Rectal smooth muscle tissue (tissue), 1 donor: ENCODE results near the gene CYP11A1.

Source experiments
- H3K27ac ChIP-seq: one replicate; pipeline ENCODE4 v1.7.0; 2013; ENCODE audit warnings: low read depth, low read length, inconsistent platforms
- H3K27me3 ChIP-seq: one replicate; pipeline ENCODE4 v1.7.0; 2013; ENCODE audit warnings: low read length; ENCODE audit not compliant: control insufficient read depth, insufficient read depth
- H3K36me3 ChIP-seq: one replicate; pipeline ENCODE4 v1.7.0; 2013; ENCODE audit warnings: low read length; ENCODE audit not compliant: control insufficient read depth, insufficient read depth
- H3K4me1 ChIP-seq: one replicate; pipeline ENCODE4 v1.7.0; 2013; ENCODE audit warnings: low read length; ENCODE audit not compliant: control insufficient read depth, insufficient read depth
- H3K4me3 ChIP-seq: one replicate; pipeline ENCODE4 v1.7.0; 2013; ENCODE audit warnings: low read length
- H3K9ac ChIP-seq: one replicate; pipeline ENCODE4 v1.7.0; 2013; ENCODE audit warnings: low read length

CYP11A1 gene

DNA sequence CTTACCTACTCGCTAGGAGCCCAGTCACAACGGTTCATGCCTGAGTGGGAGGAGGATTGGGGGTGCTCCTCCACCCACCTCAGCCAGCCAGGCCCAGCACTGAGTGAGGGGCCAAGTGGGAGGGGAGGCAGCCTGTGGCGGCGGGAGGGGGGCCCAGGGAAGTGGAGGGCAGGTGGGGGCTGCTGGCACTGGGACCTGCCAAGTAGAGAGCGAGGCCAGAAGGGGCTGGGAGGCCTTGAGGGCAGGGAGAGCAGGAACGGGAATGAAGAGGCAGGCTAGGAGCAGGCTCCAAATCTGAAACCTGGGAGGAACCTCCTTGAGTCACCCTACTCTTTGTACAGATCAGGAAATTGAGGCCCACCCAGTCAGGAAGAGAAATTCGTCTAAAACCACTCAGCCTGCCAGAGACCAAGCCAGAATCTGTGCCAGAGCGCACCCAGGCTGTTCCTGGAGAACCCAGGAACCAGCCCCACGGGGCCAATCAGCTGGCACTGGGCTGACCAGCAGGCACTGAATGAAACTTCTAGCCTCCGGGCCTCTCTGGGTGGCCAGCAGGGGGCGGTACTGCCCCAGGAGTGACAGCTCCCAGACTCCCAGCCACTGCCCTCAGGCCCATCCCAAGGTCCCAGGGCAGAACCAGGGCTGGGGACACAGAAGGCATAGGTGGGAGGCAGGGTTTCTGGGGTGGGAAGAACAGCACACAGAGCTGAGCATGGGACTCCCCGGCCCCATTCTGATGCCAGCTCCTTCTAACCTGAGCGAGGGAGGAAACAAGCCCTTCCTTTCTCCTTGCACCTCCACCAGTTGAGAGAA, 14.8 kb upstream of the CYP11A1 start:
- H3K36me3 ChIP-seq: no peaks in the 10 kb centered on the region
- no peak overlapping the region for H3K4me3 ChIP-seq
- H3K27ac ChIP-seq: no peak overlapping the region
- H3K4me1 ChIP-seq: no peaks in the 10 kb centered on the region
- no peaks in the 10 kb centered on the region for H3K27me3 ChIP-seq
- H3K9ac ChIP-seq: no peak overlapping the region

DNA sequence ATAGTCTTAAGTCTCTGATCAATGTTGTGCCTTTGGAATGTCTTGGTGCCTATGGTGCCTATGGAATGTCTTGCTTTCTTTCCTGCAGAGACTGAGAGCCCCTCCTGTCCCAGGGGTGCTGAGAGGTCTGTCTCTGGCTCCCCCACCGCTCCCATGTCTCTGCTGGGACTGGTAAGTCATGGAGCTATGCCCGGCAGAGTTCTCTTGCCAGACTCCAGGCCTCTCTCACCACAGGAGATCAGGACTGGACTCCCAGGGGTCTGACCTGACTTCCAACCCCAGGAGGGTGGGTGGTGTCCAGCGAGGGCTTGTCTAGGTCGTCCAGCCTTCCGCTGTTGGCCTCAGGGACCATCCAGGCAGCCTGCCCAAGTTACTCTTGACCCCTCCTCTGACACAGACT, 14.0 kb upstream of the CYP11A1 start:
- H3K4me1 ChIP-seq: no peaks in the 10 kb centered on the region
- no peaks in the 10 kb centered on the region for H3K36me3 ChIP-seq
- no peak overlapping the region for H3K9ac ChIP-seq
- H3K27ac ChIP-seq: no peak overlapping the region
- H3K27me3 ChIP-seq: no peaks in the 10 kb centered on the region
- H3K4me3 ChIP-seq: no peak overlapping the region

DNA sequence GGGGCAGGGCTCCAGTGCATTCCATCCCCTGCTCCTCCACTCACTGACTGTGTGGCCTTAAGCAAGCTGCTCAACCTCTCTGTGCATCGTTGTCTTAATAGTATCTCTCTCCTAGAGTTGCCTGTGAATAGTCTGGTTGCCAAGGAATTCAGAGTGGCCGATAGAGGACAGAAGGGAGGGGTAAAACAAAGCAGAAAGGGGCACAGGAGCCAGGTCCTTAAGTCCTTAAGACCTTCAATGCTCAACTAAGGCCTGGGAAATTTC, 13.7 kb upstream of the CYP11A1 start:
- Histone ChIP-seq H3K27me3 (no peaks in the 10 kb centered on the region), H3K4me3 (no peak overlapping the region), H3K4me1 (no peaks in the 10 kb centered on the region), H3K9ac (no peak overlapping the region), H3K27ac (no peak overlapping the region), H3K36me3 (no peaks in the 10 kb centered on the region)

DNA sequence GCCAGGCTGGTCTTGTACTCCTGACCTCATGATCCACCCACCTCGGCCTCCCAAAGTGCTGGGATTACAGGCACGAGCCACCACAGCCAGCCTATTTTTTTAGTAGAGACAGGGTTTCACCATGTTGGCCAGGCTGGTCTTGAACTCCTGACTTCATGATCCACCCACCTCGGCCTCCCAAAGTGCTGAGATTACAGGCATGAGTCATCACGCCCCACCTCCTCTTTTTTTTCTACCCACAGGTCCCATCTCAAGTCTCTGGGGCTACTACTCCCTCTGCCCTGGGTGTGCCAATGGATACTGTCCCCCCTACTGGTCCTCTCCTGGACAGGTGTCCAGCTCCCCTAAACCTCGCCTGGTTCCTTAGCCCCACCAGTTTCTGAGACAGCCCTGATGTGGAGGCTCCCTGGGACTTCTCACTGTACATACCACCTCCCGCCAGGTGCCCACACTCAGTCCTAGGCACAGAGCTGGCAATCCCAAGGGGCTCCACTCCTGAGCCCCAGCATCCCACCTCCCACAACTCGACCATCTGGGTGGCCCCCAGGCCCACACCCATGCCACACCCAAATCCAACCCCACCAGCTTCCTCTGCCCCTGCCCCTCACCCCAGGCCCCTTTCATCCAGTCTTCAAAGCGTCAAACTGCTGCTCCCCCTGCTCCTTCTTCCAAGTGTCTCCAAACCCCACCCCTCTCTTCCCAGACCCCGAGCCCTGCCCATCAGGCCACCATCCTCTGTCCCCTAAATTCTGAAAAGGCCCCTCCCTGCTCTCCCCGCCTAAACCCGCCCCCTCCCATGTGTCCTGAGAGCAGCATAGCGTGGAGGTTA, 13.1 kb upstream of the CYP11A1 start:
- Histone ChIP-seq H3K4me3 (no peak overlapping the region), H3K27me3 (no peaks in the 10 kb centered on the region), H3K9ac (no peak overlapping the region), H3K36me3 (no peaks in the 10 kb centered on the region), H3K4me1 (no peaks in the 10 kb centered on the region), H3K27ac (no peak overlapping the region)

DNA sequence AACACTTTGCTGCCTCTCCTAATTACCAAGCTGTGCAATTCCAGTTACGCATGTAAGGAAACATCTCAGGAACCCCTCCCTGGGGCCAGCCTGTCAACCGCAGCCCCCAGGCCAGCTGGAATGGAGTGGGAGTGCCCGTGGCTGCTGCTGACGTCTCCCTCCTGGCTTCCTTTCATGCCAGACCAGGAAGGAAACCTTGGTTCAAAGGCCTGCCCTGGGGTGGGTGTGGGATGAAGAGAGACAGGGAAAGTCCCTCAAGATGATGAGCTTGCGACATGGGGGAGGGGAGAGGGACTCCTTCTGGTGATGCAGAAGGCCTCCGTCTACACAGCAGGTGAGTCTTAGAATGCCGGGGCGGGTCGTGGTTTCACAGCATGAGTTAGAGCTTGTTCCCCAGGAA, 11.4 kb upstream of the CYP11A1 start:
- Histone ChIP-seq H3K4me1 (peaks cover 3% of the 10 kb centered on the region), H3K27me3 (no peaks in the 10 kb centered on the region), H3K36me3 (no peaks in the 10 kb centered on the region), H3K9ac (no peak overlapping the region), H3K27ac (no peak overlapping the region), H3K4me3 (no peak overlapping the region)

DNA sequence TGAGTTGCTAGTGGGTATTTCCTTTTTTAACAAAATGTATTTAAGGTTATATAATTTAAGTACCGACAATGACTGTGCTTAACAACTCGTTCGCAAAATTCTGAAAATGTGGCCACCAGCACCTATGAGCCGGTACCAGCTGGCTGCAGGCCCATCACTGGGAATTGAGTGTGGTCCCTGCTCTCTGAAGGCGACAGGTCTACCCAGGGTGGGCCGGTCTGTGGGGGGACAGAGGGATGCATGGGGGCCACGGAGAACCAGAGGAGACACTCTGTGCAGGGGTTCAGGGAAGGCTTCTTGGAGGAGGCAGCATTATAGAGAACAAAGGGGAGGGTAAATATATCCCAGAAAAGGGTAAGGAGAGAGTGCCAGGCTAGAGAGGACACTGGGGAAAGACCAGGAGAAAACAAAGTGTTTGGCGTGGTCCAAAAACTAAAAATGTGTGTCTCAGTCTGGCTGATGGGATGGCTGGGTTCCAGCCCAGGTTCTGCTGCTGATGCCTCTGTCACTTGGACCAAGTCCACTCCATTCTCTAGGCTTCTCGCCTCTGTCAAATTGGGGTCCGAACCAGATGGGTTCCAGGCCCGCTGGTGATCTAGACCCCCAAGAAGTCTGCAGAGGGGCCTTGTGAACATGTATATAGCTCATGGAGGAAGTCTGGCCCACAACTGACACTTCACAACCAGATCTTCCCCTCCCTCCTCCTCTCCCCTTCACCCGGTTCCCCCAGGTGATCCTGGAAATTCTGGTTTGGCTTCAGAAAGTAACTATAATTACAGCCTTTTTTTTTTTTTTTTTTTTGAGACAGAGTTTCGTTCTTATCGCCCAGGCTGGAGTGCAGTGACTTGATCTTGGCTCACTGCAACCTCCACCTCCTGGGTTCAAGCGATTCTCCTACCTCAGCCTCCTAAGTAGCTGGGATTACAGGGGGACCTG, 10.7 kb upstream of the CYP11A1 start:
- H3K36me3 ChIP-seq: no peaks in the 10 kb centered on the region
- H3K4me3 ChIP-seq: no peak overlapping the region
- no peak overlapping the region for H3K9ac ChIP-seq
- H3K4me1 ChIP-seq: peaks cover 3% of the 10 kb centered on the region
- H3K27me3 ChIP-seq: no peaks in the 10 kb centered on the region
- H3K27ac ChIP-seq: no peak overlapping the region

DNA sequence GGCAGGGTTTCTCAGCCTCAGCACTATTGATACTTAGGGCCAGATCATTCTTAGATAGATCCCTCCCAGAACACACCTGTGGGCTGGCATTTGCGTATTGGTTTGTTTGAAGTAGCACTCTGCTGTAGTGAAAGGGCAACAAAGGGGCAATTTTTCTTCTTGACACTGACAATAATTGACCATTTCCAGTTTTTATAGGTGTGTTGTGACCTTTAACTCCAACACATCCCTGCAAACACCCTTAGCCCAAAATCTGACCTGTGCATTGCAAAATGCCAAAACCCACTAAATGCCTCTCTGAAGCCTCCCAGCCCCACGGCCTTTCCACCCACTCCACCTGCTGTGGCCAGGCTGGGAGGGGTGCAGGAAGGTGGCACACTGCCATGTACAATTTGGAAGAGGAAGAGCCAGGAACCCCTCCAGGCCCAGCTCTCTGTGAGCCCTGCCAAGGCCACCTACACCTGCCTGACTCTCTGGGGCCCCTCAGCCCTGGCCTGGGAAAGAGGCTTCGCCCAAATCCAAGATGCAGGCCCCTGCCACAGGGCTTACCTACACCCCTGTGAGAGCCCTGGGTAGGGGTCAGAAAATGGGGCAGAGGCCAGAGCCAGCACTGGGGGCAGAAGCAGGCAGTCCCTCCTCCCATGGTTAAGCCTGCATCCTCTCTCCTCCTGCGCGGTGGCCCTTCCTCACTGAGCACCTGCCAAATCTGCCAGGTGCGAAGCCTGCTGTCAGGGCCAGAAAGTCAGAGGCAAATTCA, 9.6 kb upstream of the CYP11A1 start:
- H3K4me1 ChIP-seq: peaks cover 3% of the 10 kb centered on the region
- no peaks in the 10 kb centered on the region for H3K27me3 ChIP-seq
- no peak overlapping the region for H3K27ac ChIP-seq
- no peak overlapping the region for H3K4me3 ChIP-seq
- no peaks in the 10 kb centered on the region for H3K36me3 ChIP-seq
- no peak overlapping the region for H3K9ac ChIP-seq

DNA sequence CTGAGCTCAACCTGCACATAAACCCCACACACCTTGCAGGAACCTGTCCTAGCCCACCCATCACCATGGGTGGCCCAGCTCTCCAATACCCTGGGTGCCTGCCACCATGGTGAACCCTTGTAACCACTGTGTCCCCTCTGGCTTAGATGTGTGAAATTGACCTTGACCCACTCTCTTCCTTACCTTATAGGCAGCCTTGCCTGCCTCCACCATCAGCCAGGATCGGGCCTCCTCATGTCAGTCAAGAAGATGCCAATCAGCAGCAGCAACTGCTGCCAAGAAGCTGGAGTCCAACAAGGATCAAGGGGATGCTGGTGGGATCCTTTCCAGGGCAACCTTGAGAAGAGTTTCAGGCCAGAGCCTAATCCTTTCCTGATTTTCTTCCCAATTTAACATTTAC, 8.8 kb upstream of the CYP11A1 start:
- Histone ChIP-seq H3K27me3 (no peaks in the 10 kb centered on the region), H3K36me3 (no peaks in the 10 kb centered on the region), H3K27ac (no peak overlapping the region), H3K4me1 (peaks cover 3% of the 10 kb centered on the region), H3K9ac (no peak overlapping the region), H3K4me3 (no peak overlapping the region)

DNA sequence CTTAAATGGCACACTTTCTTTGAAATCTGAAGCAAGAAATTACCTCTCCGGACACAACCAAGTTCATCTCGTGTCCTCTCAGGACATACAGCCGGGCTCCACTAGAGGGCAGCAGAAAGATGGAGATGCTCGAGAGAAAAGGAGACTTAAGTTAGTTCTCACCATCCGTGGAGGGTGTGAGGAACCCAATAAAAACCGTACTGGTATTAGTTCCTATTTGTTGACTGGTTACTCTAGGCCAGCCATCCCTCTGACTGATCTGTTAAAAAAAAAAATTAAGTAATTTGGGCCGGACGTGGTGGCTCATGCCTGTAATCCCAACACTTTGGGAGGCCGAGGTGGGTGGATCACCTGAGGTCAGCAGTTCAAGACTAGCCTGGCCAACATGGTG, 7.9 kb upstream of the CYP11A1 start:
- Histone ChIP-seq H3K4me3 (no peak overlapping the region), H3K36me3 (no peaks in the 10 kb centered on the region), H3K4me1 (peaks cover 3% of the 10 kb centered on the region), H3K27me3 (no peaks in the 10 kb centered on the region), H3K27ac (no peak overlapping the region), H3K9ac (no peak overlapping the region)

DNA sequence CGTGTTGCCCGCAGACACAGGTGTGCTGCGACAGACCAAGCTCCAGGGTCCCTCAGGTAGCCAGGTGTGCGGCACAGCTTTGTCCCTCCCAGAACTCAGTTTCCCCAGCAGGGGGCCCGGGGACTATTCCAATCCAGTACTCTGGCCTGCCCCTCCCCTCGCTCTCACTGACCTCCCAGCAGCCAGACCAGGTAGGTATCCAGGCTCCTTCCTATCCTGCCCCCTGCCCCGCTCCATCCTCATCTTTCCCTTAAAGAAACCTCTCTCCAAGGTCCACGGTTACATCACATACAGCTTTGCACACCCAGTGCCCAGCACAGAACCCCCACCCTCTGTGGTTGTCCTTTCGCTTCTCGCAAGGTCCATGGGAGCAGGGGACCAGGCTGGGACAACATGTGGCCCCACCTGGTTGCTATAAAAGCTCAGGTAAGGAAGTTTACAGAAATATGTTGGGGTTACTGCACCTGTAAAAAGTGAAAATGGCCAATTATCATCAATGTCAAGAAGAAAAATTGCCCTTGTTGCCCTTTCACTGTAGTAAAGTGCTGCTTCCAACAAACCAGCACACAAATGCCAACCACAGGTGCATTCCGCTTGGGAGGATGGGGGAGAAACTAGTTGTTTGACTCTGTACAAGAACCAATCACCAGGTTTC, 7.3 kb upstream of the CYP11A1 start:
- H3K4me1 ChIP-seq: peaks cover 3% of the 10 kb centered on the region
- H3K9ac ChIP-seq: no peak overlapping the region
- no peaks in the 10 kb centered on the region for H3K27me3 ChIP-seq
- no peaks in the 10 kb centered on the region for H3K36me3 ChIP-seq
- H3K4me3 ChIP-seq: peak overlapping the region; percentile 61
- H3K27ac ChIP-seq: no peak overlapping the region

DNA sequence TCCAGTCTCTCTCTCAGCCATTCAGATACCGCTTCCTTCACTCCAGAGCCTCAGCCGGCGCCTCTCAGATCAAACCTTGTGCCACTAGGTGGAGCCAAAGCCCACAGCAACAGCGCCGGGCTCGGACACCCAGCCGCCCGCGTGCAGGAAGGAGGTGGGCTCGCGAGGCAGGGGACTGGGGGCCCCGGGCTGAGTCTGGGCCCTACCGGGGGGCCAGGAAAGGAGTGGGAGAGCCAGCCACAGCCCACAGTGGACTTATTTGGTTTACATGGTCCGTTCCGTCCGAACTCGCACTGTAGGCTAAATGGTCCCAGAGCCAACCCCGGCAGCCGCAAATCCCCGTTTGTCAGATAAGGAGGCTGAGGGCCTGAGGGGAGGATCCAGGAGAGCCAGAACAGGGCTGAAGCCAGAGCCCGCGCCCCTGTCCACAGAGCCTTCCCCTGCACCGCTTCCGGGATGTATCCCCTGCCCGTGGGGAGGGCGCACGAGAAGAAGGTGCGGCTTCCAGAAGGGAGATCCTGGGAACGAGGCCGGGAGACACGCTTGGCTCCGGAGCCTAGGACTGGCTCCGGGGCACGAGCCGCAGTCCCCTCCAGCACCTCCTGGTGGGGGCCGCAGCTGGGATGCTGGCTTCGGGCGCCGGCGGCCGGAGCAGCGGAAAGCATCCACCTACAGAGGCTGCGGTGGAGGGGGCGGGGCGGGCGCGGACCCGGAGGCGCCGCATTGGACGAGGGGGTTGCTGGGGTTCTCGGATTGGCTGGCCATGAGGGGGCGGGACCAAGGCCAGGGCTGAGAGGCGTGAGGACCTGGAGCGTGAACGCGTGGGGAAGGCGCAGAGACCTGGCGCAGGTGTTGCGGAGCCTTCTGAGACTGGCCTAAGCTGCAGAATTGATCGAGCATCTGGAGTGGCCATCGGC, 6.5 kb upstream of the CYP11A1 start:
- H3K4me3 ChIP-seq: peak overlapping the region; percentile 81
- H3K27ac ChIP-seq: no peak overlapping the region
- no peak overlapping the region for H3K9ac ChIP-seq

More for the DNA sequence above, 6.5 kb upstream of the CYP11A1 start:
- H3K36me3 ChIP-seq: no peaks in the 10 kb centered on the region
- no peaks in the 10 kb centered on the region for H3K27me3 ChIP-seq
- peaks cover 3% of the 10 kb centered on the region for H3K4me1 ChIP-seq
